ENCODE measurements around the gene HSPA12A.
A peak's percentile ranks its signal among the peaks of the same experiment; 100 is the strongest.

HSPA12A gene

GRCh38 chr10:116668446-116668845, 73.9 kb downstream of the HSPA12A start:
- H2BK120ac ChIP-seq (ENCODE audit: insufficient read depth, low read length, poor library complexity): no peak overlapping the region
- no peak overlapping the region for H3K4me3 ChIP-seq (ENCODE audit: low read depth, low read length)
- H2AFZ ChIP-seq (ENCODE audit: insufficient read depth, low read length, poor library complexity): no peak overlapping the region
- peaks cover 5% of the 10 kb centered on the region for H3K79me1 ChIP-seq (ENCODE audit: low read length)
- H3K27me3 ChIP-seq (ENCODE audit: insufficient read depth, low read length): no peaks in the 10 kb centered on the region
- H2AK5ac ChIP-seq (ENCODE audit: low read length): no peak overlapping the region
- H4K91ac ChIP-seq (ENCODE audit: low read depth, low read length): no peak overlapping the region
- no peak overlapping the region for H4K12ac ChIP-seq (ENCODE audit: low read depth, low read length)
- H3K9ac ChIP-seq (ENCODE audit: low read length): no peak overlapping the region
- WGBS (ENCODE audit: extremely low coverage, insufficient coverage, insufficient read length): no CpG with 5 or more reads among the region's 2 CpGs
- H3K4me1 ChIP-seq (ENCODE audit: control insufficient read depth in 1 of 2, insufficient read depth in 2 of 2, low read length in 2 of 2): peaks cover 12 to 21% of the 10 kb centered on the region in 2 experiments
- H3K4me2 ChIP-seq (ENCODE audit: low read length): no peak overlapping the region
- no peak overlapping the region for H4K8ac ChIP-seq (ENCODE audit: low read depth, low read length)
- H2BK12ac ChIP-seq (ENCODE audit: low read length): no peak overlapping the region
- H3K14ac ChIP-seq (ENCODE audit: low read length): no peak overlapping the region
- DNase-seq: no peak
- H3K27ac ChIP-seq (ENCODE audit: low read depth, low read length): no peak overlapping the region
- no peak overlapping the region for H3K23ac ChIP-seq (ENCODE audit: low read length)
- H3K18ac ChIP-seq (ENCODE audit: low read length): no peak overlapping the region
- H2BK5ac ChIP-seq (ENCODE audit: low read depth, low read length, poor library complexity): no peak overlapping the region
- H3K4ac ChIP-seq (ENCODE audit: low read depth, low read length): no peak overlapping the region
- peaks cover 25 to 29% of the 10 kb centered on the region in 2 experiments for H3K36me3 ChIP-seq (ENCODE audit: control insufficient read depth in 1 of 2, insufficient read depth in 2 of 2, low read length in 2 of 2)
- peaks cover 7% of the 10 kb centered on the region for H3K79me2 ChIP-seq (ENCODE audit: control insufficient read depth, insufficient read depth, low read length, poor library complexity)
- no peaks in the 10 kb centered on the region for H3K9me3 ChIP-seq (ENCODE audit: insufficient read depth, low read depth, low read length)

GRCh38 chr10:116668018-116668417, 74.3 kb downstream of the HSPA12A start:
- peaks cover 7% of the 10 kb centered on the region for H3K79me2 ChIP-seq (ENCODE audit: control insufficient read depth, insufficient read depth, low read length, poor library complexity)
- no peak overlapping the region for H2BK120ac ChIP-seq (ENCODE audit: insufficient read depth, low read length, poor library complexity)
- no peak overlapping the region for H3K14ac ChIP-seq (ENCODE audit: low read length)
- no peaks in the 10 kb centered on the region for H3K27me3 ChIP-seq (ENCODE audit: insufficient read depth, low read length)
- peaks cover 29 to 32% of the 10 kb centered on the region in 2 experiments for H3K36me3 ChIP-seq (ENCODE audit: control insufficient read depth in 1 of 2, insufficient read depth in 2 of 2, low read length in 2 of 2)
- H3K4ac ChIP-seq (ENCODE audit: low read depth, low read length): no peak overlapping the region
- no peak overlapping the region for H3K27ac ChIP-seq (ENCODE audit: low read depth, low read length)
- H2BK12ac ChIP-seq (ENCODE audit: low read length): no peak overlapping the region
- no peak overlapping the region for H2AFZ ChIP-seq (ENCODE audit: insufficient read depth, low read length, poor library complexity)
- H4K91ac ChIP-seq (ENCODE audit: low read depth, low read length): no peak overlapping the region
- no peak overlapping the region for H3K4me2 ChIP-seq (ENCODE audit: low read length)
- no peaks in the 10 kb centered on the region for H3K9me3 ChIP-seq (ENCODE audit: insufficient read depth, low read depth, low read length)
- no peak overlapping the region for H4K12ac ChIP-seq (ENCODE audit: low read depth, low read length)
- no peak overlapping the region for H3K9ac ChIP-seq (ENCODE audit: low read length)
- no CpG with 5 or more reads among the region's 9 CpGs for WGBS (ENCODE audit: extremely low coverage, insufficient coverage, insufficient read length)
- H3K4me3 ChIP-seq (ENCODE audit: low read depth, low read length): no peak overlapping the region
- peaks cover 12 to 21% of the 10 kb centered on the region in 2 experiments for H3K4me1 ChIP-seq (ENCODE audit: control insufficient read depth in 1 of 2, insufficient read depth in 2 of 2, low read length in 2 of 2)
- no peak overlapping the region for H2BK5ac ChIP-seq (ENCODE audit: low read depth, low read length, poor library complexity)
- peaks cover 5% of the 10 kb centered on the region for H3K79me1 ChIP-seq (ENCODE audit: low read length)
- no peak overlapping the region for H3K23ac ChIP-seq (ENCODE audit: low read length)
- DNase-seq: no peak
- H2AK5ac ChIP-seq (ENCODE audit: low read length): no peak overlapping the region
- no peak overlapping the region for H3K18ac ChIP-seq (ENCODE audit: low read length)
- H4K8ac ChIP-seq (ENCODE audit: low read depth, low read length): no peak overlapping the region

- no peak overlapping the region for H2AFZ ChIP-seq (ENCODE audit: insufficient read depth, low read length, poor library complexity)
These were observed 74.9 kb downstream of the HSPA12A start for GRCh38 chr10:116667484-116667883.

GRCh38 chr10:116665541-116666125, 76.7 kb downstream of the HSPA12A start:
- H2BK120ac ChIP-seq (ENCODE audit: insufficient read depth, low read length, poor library complexity): no peak overlapping the region
- peaks cover 8 to 14% of the 10 kb centered on the region in 2 experiments for H3K4me1 ChIP-seq (ENCODE audit: control insufficient read depth in 1 of 2, insufficient read depth in 2 of 2, low read length in 2 of 2)
- peaks cover 5% of the 10 kb centered on the region for H3K79me1 ChIP-seq (ENCODE audit: low read length)
- no peak overlapping the region for H3K27ac ChIP-seq (ENCODE audit: low read depth, low read length)
- no peak overlapping the region for H3K18ac ChIP-seq (ENCODE audit: low read length)
- H3K4ac ChIP-seq (ENCODE audit: low read depth, low read length): no peak overlapping the region
- H3K4me2 ChIP-seq (ENCODE audit: low read length): no peak overlapping the region
- H3K4me3 ChIP-seq (ENCODE audit: low read depth, low read length): no peak overlapping the region
- no peak overlapping the region for H3K23ac ChIP-seq (ENCODE audit: low read length)
- H3K79me2 ChIP-seq (ENCODE audit: control insufficient read depth, insufficient read depth, low read length, poor library complexity): peaks cover 7% of the 10 kb centered on the region
- no peak overlapping the region for H4K8ac ChIP-seq (ENCODE audit: low read depth, low read length)
- no peak overlapping the region for H2AFZ ChIP-seq (ENCODE audit: insufficient read depth, low read length, poor library complexity)
- no peaks in the 10 kb centered on the region for H3K27me3 ChIP-seq (ENCODE audit: insufficient read depth, low read length)
- DNase-seq: peak; percentile 53 to 82
- no peak overlapping the region for H2AK5ac ChIP-seq (ENCODE audit: low read length)
- no peak overlapping the region for H2BK12ac ChIP-seq (ENCODE audit: low read length)
- no peak overlapping the region for H4K91ac ChIP-seq (ENCODE audit: low read depth, low read length)
- no peaks in the 10 kb centered on the region for H3K9me3 ChIP-seq (ENCODE audit: insufficient read depth, low read depth, low read length)
- peak overlapping the region; percentile 13 for H3K9ac ChIP-seq (ENCODE audit: low read length)
- no CpG with 5 or more reads among the region's 13 CpGs for WGBS (ENCODE audit: extremely low coverage, insufficient coverage, insufficient read length)
- H4K12ac ChIP-seq (ENCODE audit: low read depth, low read length): no peak overlapping the region
- H2BK5ac ChIP-seq (ENCODE audit: low read depth, low read length, poor library complexity): no peak overlapping the region
- H3K14ac ChIP-seq (ENCODE audit: low read length): no peak overlapping the region
- peaks cover 29 to 32% of the 10 kb centered on the region in 2 experiments for H3K36me3 ChIP-seq (ENCODE audit: control insufficient read depth in 1 of 2, insufficient read depth in 2 of 2, low read length in 2 of 2)

More at GRCh38 chr10:116667484-116667883, 74.9 kb downstream of the HSPA12A start:
- WGBS (ENCODE audit: extremely low coverage, insufficient coverage, insufficient read length): no CpG with 5 or more reads among the region's 3 CpGs
- Histone ChIP-seq H3K27ac (ENCODE audit: low read depth, low read length) (no peak overlapping the region), H4K12ac (ENCODE audit: low read depth, low read length) (no peak overlapping the region), H3K18ac (ENCODE audit: low read length) (no peak overlapping the region), H2AK5ac (ENCODE audit: low read length) (no peak overlapping the region), H4K91ac (ENCODE audit: low read depth, low read length) (no peak overlapping the region), H3K79me2 (ENCODE audit: control insufficient read depth, insufficient read depth, low read length, poor library complexity) (peaks cover 7% of the 10 kb centered on the region), H2BK120ac (ENCODE audit: insufficient read depth, low read length, poor library complexity) (no peak overlapping the region), H3K23ac (ENCODE audit: low read length) (no peak overlapping the region), H2BK12ac (ENCODE audit: low read length) (no peak overlapping the region), H3K4me1 (ENCODE audit: control insufficient read depth in 1 of 2, insufficient read depth in 2 of 2, low read length in 2 of 2) (peaks cover 12 to 21% of the 10 kb centered on the region in 2 experiments), H3K79me1 (ENCODE audit: low read length) (peaks cover 5% of the 10 kb centered on the region), H4K8ac (ENCODE audit: low read depth, low read length) (no peak overlapping the region), H2BK5ac (ENCODE audit: low read depth, low read length, poor library complexity) (no peak overlapping the region), H3K36me3 (ENCODE audit: control insufficient read depth in 1 of 2, insufficient read depth in 2 of 2, low read length in 2 of 2) (peaks cover 29 to 32% of the 10 kb centered on the region in 2 experiments), H3K4ac (ENCODE audit: low read depth, low read length) (no peak overlapping the region), H3K4me3 (ENCODE audit: low read depth, low read length) (no peak overlapping the region), H3K9ac (ENCODE audit: low read length) (no peak overlapping the region), H3K27me3 (ENCODE audit: insufficient read depth, low read length) (no peaks in the 10 kb centered on the region), H3K4me2 (ENCODE audit: low read length) (no peak overlapping the region), H3K14ac (ENCODE audit: low read length) (no peak overlapping the region), H3K9me3 (ENCODE audit: insufficient read depth, low read depth, low read length) (no peaks in the 10 kb centered on the region)
- DNase-seq: no peak
